OCI-LY1 (cell line): Measurements from ENCODE around the gene NHSL2.

ENCODE experiments used
- CTCF ChIP-seq: fragments of 200-600 bp; sonication (generic), shearing (Covaris generic); IDR thresholded peaks from 2 replicates; pipeline ENCODE4 v1.5.1; 2017; ENCODE audit warnings: mild to moderate bottlenecking, antibody characterized with exemption, low read length, moderate library complexity, mixed read lengths
- EZH2 ChIP-seq: fragments of 200-600 bp; sonication (generic), shearing (Covaris generic); IDR thresholded peaks from 2 replicates; pipeline ENCODE4 v1.8.0; 2017; ENCODE audit warnings: borderline replicate concordance, mixed run types, mild to moderate bottlenecking, antibody characterized with exemption, low read length, moderate library complexity, mixed read lengths

GRCh38 chrX:71906144-71906543 is 4.5 kb upstream of the NHSL2 start:
- TF ChIP-seq CTCF (no peak), EZH2 (no peak)
